CD4-positive, alpha-beta memory T cell (primary cell): Measurements from ENCODE around the gene NEMP2. TPM values are rescaled to one million over a fixed set of nuclear protein-coding genes. Genes with fewer than 3 reads are reported as not detected.
"Not testable (repeated sequence)": the region's sequence is repeated elsewhere in the genome, so short reads cannot be mapped to it uniquely, and the experiment has no call there.

Experiments
- CTCF ChIA-PET: fragments of 350-600 bp; sonication (Branson Sonifier 250); formaldehyde crosslinking; loops from one replicate; lab custom pipeline; 2021; ENCODE audit warnings: inconsistent platforms; ENCODE audit not compliant: partially characterized antibody; lab: Charles Lee
- POLR2A ChIA-PET: fragments of 350-600 bp; sonication (Branson Sonifier 250); formaldehyde crosslinking; loops from one replicate; lab custom pipeline; 2021; ENCODE audit not compliant: partially characterized antibody; lab: Charles Lee
- DNase-seq, 5 donors: peaks; one replicate each; pipeline versions ENCODE4 v3.0.0 to v3.0.0-alpha.2; 2020 to 2022; ENCODE audit warnings: mixed read lengths in 1 of 5
- H3K27ac ChIP-seq: one replicate; pipeline ENCODE4 v1.7.0; 2013; ENCODE audit warnings: low read depth, low read length
- H3K27me3 ChIP-seq: 2 replicates; pipeline ENCODE4 v1.7.0; 2013; ENCODE audit warnings: mild to moderate bottlenecking, low read length, moderate library complexity; ENCODE audit not compliant: insufficient read depth
- H3K36me3 ChIP-seq: 2 replicates; pipeline ENCODE4 v1.7.0; 2013; ENCODE audit warnings: mild to moderate bottlenecking, low read length, moderate library complexity; ENCODE audit not compliant: insufficient read depth
- H3K4me1 ChIP-seq: 2 replicates; pipeline ENCODE4 v1.7.0; 2013; ENCODE audit warnings: mild to moderate bottlenecking, low read length, moderate library complexity; ENCODE audit not compliant: insufficient read depth
- H3K4me3 ChIP-seq, 2 donors: one replicate each; pipeline ENCODE4 v1.7.0; 2013; ENCODE audit warnings: low read length in 2 of 2, mild to moderate bottlenecking in 1 of 2
- H3K9me3 ChIP-seq, 2 donors: one replicate each; pipeline ENCODE4 v1.7.0; 2013; ENCODE audit warnings: low read length in 2 of 2, control low read depth in 1 of 2; ENCODE audit not compliant: control insufficient read depth in 1 of 2
- H3K27ac Mint-ChIP-seq, 7 donors: one replicate each; pipeline ENCODE4 v1.8.0; 2020 to 2021; ENCODE audit warnings: mixed read lengths in 7 of 7, mild to moderate bottlenecking in 6 of 7, inconsistent platforms in 3 of 7, moderate library complexity in 3 of 7
- H3K27me3 Mint-ChIP-seq, 2 donors: one replicate each; pipeline ENCODE4 v1.8.0; 2020 to 2021; ENCODE audit warnings: mixed read lengths in 2 of 2
- H3K36me3 Mint-ChIP-seq, 2 donors: one replicate each; pipeline ENCODE4 v1.8.0; 2020 to 2021; ENCODE audit warnings: mixed read lengths in 2 of 2, inconsistent platforms in 1 of 2, mild to moderate bottlenecking in 1 of 2
- H3K4me1 Mint-ChIP-seq, 4 donors: one replicate each; pipeline ENCODE4 v1.8.0; 2020 to 2021; ENCODE audit warnings: mixed read lengths in 4 of 4, mild to moderate bottlenecking in 1 of 4
- H3K4me3 Mint-ChIP-seq, 8 donors: one replicate each; pipeline ENCODE4 v1.8.0; 2020 to 2021; ENCODE audit warnings: mixed read lengths in 8 of 8, mild to moderate bottlenecking in 7 of 8, moderate library complexity in 6 of 8, inconsistent platforms in 3 of 8
- H3K9me3 Mint-ChIP-seq, 8 donors: one replicate each; pipeline ENCODE4 v1.8.0; 2020 to 2021; ENCODE audit warnings: mixed read lengths in 8 of 8, mild to moderate bottlenecking in 5 of 8, inconsistent platforms in 3 of 8, moderate library complexity in 1 of 8
- intact Hi-C: fragments of 100-400 bp; cut with micrococcal nuclease; formaldehyde crosslinking; loops from one replicate; pipeline ENCODE4 v1.15.1; 2023
- polyA plus RNA-seq, 2 donors: library from polyadenylated mRNA; unstranded; fragments of 300-500 nt; fragmentation: Illumina TruSeq; gene quantifications; one replicate each; pipeline ENCODE4 v1.2.3, GENCODE V29; 2021
- total RNA-seq, 2 experiments: library from RNA; stranded (reverse); gene quantifications; one replicate each; pipeline ENCODE4 v1.2.3, GENCODE V29; 2021

NEMP2 gene
- total and polyA plus RNA-seq, 4 experiments from 2014 or later = 10.9 to 21.2 (median 16.3) TPM

DNA sequence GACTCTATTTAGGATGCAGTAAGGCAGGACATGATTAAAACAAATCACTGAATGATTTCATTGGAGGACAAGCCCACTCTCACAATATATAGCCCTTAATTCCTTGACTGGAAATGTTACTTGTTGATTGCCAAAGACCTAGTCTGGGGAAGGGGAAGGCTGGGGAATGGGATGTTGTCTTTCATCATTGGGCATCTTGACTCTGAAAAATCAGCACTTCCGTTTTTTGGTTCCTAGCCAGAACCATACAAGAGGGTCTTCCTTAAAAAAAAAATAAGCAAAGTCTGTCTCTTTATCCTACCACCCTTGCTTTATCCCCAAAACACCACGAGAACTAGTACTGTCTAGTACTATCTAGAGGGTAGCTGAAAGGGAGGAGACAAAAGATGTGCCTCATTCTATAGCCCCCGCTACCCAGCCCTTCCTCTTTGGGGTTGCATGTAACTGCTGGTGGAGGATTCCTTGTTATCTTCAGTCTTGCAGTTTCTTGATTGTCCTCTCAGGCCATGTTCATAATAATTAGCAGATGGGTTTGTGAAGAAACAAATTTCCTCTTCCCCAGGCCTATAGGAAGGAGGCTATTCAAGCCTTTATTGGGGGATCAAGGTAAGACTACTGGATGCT lies 55.8 kb downstream of the NEMP2 start:
- no peaks in the 10 kb centered on the region for H3K9me3 ChIP-seq
- Mint-ChIP-seq H3K27ac (peak overlapping the region in 3 of 7 donors; percentile 5 to 67 (median 24)), H3K36me3 (peaks cover 14 to 28% of the 10 kb centered on the region in 2 donors), H3K4me1 (peaks cover 14 to 25% (median 19%) of the 10 kb centered on the region in 4 donors), H3K9me3 (peaks cover 0 to 2% (median 0%) of the 10 kb centered on the region in 8 donors), H3K4me3 (no peak overlapping the region), H3K27me3 (no peaks in the 10 kb centered on the region)
- peaks cover 4% of the 10 kb centered on the region for H3K36me3 ChIP-seq
- no peak overlapping the region for H3K27ac ChIP-seq
- H3K4me3 ChIP-seq = no peak overlapping the region
- POLR2A ChIA-PET = no interaction called here
- intact Hi-C loops = no loop called here
- DNase-seq = no peak
- H3K27me3 ChIP-seq = no peaks in the 10 kb centered on the region
- CTCF ChIA-PET = interaction anchor here (1.5 kb wide), 1 partner anchor 10 kb away, joined by 5 read pairs; no protein-coding TSS in a partner anchor
- H3K4me1 ChIP-seq = no peaks in the 10 kb centered on the region

GRCh38 chr2:190477661-190478454 lies 56.7 kb downstream of the NEMP2 start:
- Histone ChIP-seq H3K36me3 (peaks cover 4% of the 10 kb centered on the region), H3K27me3 (no peaks in the 10 kb centered on the region), H3K9me3 (no peaks in the 10 kb centered on the region), H3K4me1 (no peaks in the 10 kb centered on the region), H3K4me3 (no peak overlapping the region), H3K27ac (no peak overlapping the region)
- Mint-ChIP-seq H3K27ac (peak overlapping the region in 3 of 7 donors; percentile 1 to 49 (median 3)), H3K27me3 (no peaks in the 10 kb centered on the region), H3K4me3 (no peak overlapping the region), H3K36me3 (peaks cover 10 to 29% of the 10 kb centered on the region in 2 donors), H3K4me1 (peaks cover 12 to 25% (median 17%) of the 10 kb centered on the region in 4 donors), H3K9me3 (peaks cover 0 to 3% (median 0%) of the 10 kb centered on the region in 8 donors)
- CTCF ChIA-PET = interaction anchor here (0.7 to 1.5 kb wide), 3 partner anchors 10 to 94 kb away, joined by 3 to 5 read pairs (median 3); no protein-coding TSS in a partner anchor
- intact Hi-C loops = no loop called here
- DNase-seq = no peak
- POLR2A ChIA-PET = no interaction called here

DNA sequence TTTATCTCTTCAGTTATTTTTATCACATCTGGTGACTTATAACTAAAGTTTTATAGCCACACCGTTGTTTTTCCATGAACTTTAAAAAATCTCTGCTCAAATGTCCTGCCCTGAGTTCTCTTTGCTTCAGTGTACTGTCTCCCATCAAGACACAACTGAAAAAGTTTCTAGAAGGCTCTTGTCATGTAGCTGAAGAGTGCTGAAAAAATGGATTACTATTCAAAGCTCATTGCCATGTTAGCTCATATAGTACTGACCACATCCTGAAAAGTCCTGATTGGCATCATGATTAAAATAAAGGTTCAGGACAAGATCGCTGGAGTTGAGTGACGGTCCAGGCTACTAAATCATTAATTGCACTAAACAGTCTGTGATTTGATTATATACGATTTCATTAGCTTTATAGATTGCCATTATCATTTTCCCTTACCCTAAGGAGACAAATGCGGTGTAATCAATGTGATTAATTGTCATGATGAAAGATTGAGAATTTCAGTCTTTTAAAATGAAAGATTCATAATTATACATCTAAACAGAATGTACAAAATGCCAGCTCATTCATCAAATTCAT lies 64.2 kb downstream of the NEMP2 start:
- H3K9me3 ChIP-seq = no peaks in the 10 kb centered on the region
- Mint-ChIP-seq H3K4me3 (no peak overlapping the region), H3K27ac (peak overlapping the region in 1 of 7 donors; percentile 19), H3K27me3 (no peaks in the 10 kb centered on the region), H3K36me3 (peaks cover 27 to 39% of the 10 kb centered on the region in 2 donors), H3K4me1 (peaks cover 34 to 49% (median 39%) of the 10 kb centered on the region in 4 donors), H3K9me3 (peaks cover 0 to 3% (median 0%) of the 10 kb centered on the region in 8 donors)
- H3K27ac ChIP-seq = no peak overlapping the region
- POLR2A ChIA-PET = no interaction called here
- CTCF ChIA-PET = interaction anchor here (1.0 to 1.6 kb wide), 3 partner anchors 13 to 211 kb away, joined by 3 to 5 read pairs (median 3); no protein-coding TSS in a partner anchor
- no peak for DNase-seq
- intact Hi-C loops = no loop called here
- H3K36me3 ChIP-seq = peaks cover 4% of the 10 kb centered on the region
- H3K4me3 ChIP-seq = no peak overlapping the region
- H3K4me1 ChIP-seq = peaks cover 40% of the 10 kb centered on the region
- no peaks in the 10 kb centered on the region for H3K27me3 ChIP-seq

DNA sequence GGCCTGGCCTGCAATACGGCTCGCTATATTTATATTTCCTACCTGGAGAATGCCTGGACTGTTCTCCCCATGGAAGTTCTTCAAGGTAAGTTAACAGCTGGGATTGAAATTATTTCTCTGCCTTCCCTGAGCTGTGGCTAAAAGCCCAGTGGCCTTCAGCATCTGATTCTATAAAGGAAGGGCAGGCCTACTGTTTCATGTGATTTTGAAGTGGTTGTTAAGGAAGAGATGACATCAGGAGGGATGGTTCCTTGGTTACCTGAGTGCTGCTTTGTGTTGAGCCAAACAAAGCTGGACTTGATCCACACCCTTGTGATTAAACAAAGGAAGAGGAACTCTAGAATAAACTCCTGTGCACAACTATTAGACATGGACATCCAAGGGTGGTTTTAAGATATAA lies 64.8 kb downstream of the NEMP2 start:
- H3K27ac Mint-ChIP-seq = peak overlapping the region in 2 of 7 donors; percentile 39 to 56
- H3K27ac ChIP-seq = no peak overlapping the region
- peaks cover 44% of the 10 kb centered on the region for H3K4me1 ChIP-seq
- no peak overlapping the region for H3K4me3 ChIP-seq
- H3K4me1 Mint-ChIP-seq = peaks cover 38 to 54% (median 43%) of the 10 kb centered on the region in 4 donors
- H3K9me3 ChIP-seq = no peaks in the 10 kb centered on the region
- intact Hi-C loops = no loop called here
- ChIA-PET CTCF (interaction anchor here (1.0 to 1.6 kb wide), 2 partner anchors 13 to 87 kb away, joined by 3 to 5 read pairs; no protein-coding TSS in a partner anchor), POLR2A (no interaction called here)
- H3K36me3 ChIP-seq = peaks cover 4% of the 10 kb centered on the region
- H3K4me3 Mint-ChIP-seq = no peak overlapping the region
- H3K27me3 ChIP-seq = no peaks in the 10 kb centered on the region
- DNase-seq = peak in 2 of 5 donors; percentile 5 to 10
- peaks cover 0 to 3% (median 0%) of the 10 kb centered on the region in 8 donors for H3K9me3 Mint-ChIP-seq
- H3K27me3 Mint-ChIP-seq = no peaks in the 10 kb centered on the region
- H3K36me3 Mint-ChIP-seq = peaks cover 27 to 39% of the 10 kb centered on the region in 2 donors

- Mint-ChIP-seq H3K4me3 (peak overlapping the region in 1 of 8 donors; percentile 9), H3K4me1 (peaks cover 46 to 62% (median 51%) of the 10 kb centered on the region in 4 donors), H3K27ac (peak overlapping the region in 5 of 7 donors; percentile 11 to 57 (median 30)), H3K27me3 (no peaks in the 10 kb centered on the region), H3K9me3 (peaks cover 0 to 3% (median 0%) of the 10 kb centered on the region in 8 donors), H3K36me3 (peaks cover 29 to 39% of the 10 kb centered on the region in 2 donors)
- intact Hi-C loops = no loop called here
- Histone ChIP-seq H3K4me1 (peaks cover 52% of the 10 kb centered on the region), H3K4me3 (no peak overlapping the region), H3K36me3 (peaks cover 4% of the 10 kb centered on the region), H3K27me3 (no peaks in the 10 kb centered on the region), H3K9me3 (no peaks in the 10 kb centered on the region), H3K27ac (no peak overlapping the region)
- DNase-seq = no peak
- ChIA-PET CTCF (no interaction called here), POLR2A (no interaction called here)
Measured at GRCh38 chr2:190468814-190469569, 65.5 kb downstream of the NEMP2 start.

DNA sequence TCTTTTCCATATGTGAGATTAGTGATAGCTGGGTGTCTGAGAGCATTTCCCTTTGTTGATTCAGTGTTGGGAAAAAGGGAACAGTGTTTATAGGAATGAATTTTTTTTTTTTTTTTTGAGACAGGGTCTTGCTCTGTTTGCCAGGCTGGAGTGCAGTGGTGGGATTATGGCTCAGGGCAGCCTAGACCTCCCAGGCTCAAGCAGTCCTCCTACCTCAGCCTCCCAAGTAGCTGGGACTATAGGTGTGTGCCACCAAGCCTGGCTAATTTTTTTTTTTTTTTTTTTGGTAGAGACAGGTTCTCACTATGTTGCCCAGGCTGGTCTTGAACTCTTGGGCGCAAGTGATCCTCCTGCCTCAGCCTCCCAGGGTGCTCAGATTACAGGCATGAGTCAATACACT lies 66.2 kb downstream of the NEMP2 start:
- intact Hi-C loops, H3K4me3 ChIP-seq, H3K9me3 Mint-ChIP-seq, H3K27me3 Mint-ChIP-seq, POLR2A ChIA-PET, H3K27ac ChIP-seq, H3K36me3 ChIP-seq, DNase-seq, H3K27me3 ChIP-seq, H3K9me3 ChIP-seq: not testable (repeated sequence)
- peaks cover 47 to 66% (median 53%) of the 10 kb centered on the region in 4 donors for H3K4me1 Mint-ChIP-seq
- CTCF ChIA-PET = interaction anchor here (1.5 kb wide), 1 partner anchor 212 kb away, joined by 5 read pairs; no protein-coding TSS in a partner anchor
- peaks cover 30 to 37% of the 10 kb centered on the region in 2 donors for H3K36me3 Mint-ChIP-seq
- H3K4me1 ChIP-seq = peaks cover 55% of the 10 kb centered on the region
- peak overlapping the region in 5 of 7 donors; percentile 0 to 85 (median 29) for H3K27ac Mint-ChIP-seq
- H3K4me3 Mint-ChIP-seq = peak overlapping the region in 3 of 8 donors; percentile 0 to 54 (median 54)
